Heart left ventricle (tissue), 16 donors: ENCODE results near the gene ENTPD7. TPM values are rescaled to one million over a fixed set of nuclear protein-coding genes. Genes with fewer than 3 reads are reported as not detected.

Experiments
- ATAC-seq, 4 donors: fragments of 200-7000 bp; cut with Tn5 transposase; one replicate each; pipeline ENCODE4 v1.9.1; 2020 to 2022; ENCODE audit warnings: moderate library complexity in 4 of 4, mild to moderate bottlenecking in 3 of 4, moderate number of reproducible peaks in 1 of 4
- DNase-seq, 5 donors: peaks; one replicate each; pipeline ENCODE4 v3.0.0-alpha.2; 2020
- H3K27ac ChIP-seq, 12 donors: fragments of 200-600 bp; sonication (generic) in 4 of 12; one replicate each; pipeline versions ENCODE4 v1.5.0 to v1.8.0; 2016 to 2022; ENCODE audit warnings: mild to moderate bottlenecking in 2 of 12
- H3K27me3 ChIP-seq, 9 donors: fragments of 200-600 bp; sonication (generic) in 2 of 9; one replicate each; pipeline versions ENCODE4 v1.5.1 to v1.8.0; 2016 to 2022; ENCODE audit warnings: mild to moderate bottlenecking in 3 of 9
- H3K36me3 ChIP-seq, 9 donors: fragments of 200-600 bp; sonication (generic) in 2 of 9; one replicate each; pipeline versions ENCODE4 v1.5.0 to v1.8.0; 2018 to 2022; ENCODE audit warnings: mild to moderate bottlenecking in 2 of 9
- H3K4me1 ChIP-seq, 12 donors: fragments of 200-600 bp; sonication (generic) in 4 of 12; one replicate each; pipeline versions ENCODE4 v1.5.0 to v1.8.0; 2016 to 2022; ENCODE audit warnings: mild to moderate bottlenecking in 3 of 12
- H3K4me3 ChIP-seq, 12 donors: fragments of 200-600 bp; sonication (generic) in 4 of 12; one replicate each; pipeline versions ENCODE4 v1.5.0 to v1.8.0; 2017 to 2022; ENCODE audit warnings: mild to moderate bottlenecking in 9 of 12, moderate library complexity in 4 of 12
- H3K9me3 ChIP-seq, 12 donors: fragments of 200-600 bp; sonication (generic) in 4 of 12; one replicate each; pipeline versions ENCODE4 v1.5.0 to v1.8.0; 2016 to 2022; ENCODE audit warnings: mild to moderate bottlenecking in 1 of 12
- CTCF ChIP-seq, 12 donors: fragments of 200-600 bp; sonication (generic) in 4 of 12; IDR thresholded peaks; one replicate each; pipeline versions ENCODE4 v1.5.0 to v1.8.0; 2018 to 2022; ENCODE audit warnings: antibody characterized with exemption in 12 of 12, mild to moderate bottlenecking in 5 of 12
- POLR2A ChIP-seq, 2 donors: fragments of 450-650 bp; IDR thresholded peaks; one replicate each; pipeline ENCODE4 v1.6.1; 2017; ENCODE audit warnings: antibody characterized with exemption in 2 of 2, mild to moderate bottlenecking in 2 of 2, moderate library complexity in 2 of 2
- WGBS, 4 donors: extraction: QIAGEN DNeasy Blood & Tissue Kit in 2 of 4; methylation state at CpG; one replicate each; pipeline versions ENCODE4 v1.1.5 to v1.1.7; 2013 to 2018; 5-methylcytosine and 5-hydroxymethylcytosine counted together
- intact Hi-C, 10 donors: fragments of 100-400 bp; cut with DNase I; formaldehyde crosslinking; loops; one replicate each; pipeline versions ENCODE4 v1.11.1 to v1.14.2; 2022
- polyA plus RNA-seq, 2 donors: library from polyadenylated mRNA; stranded (reverse); fragments of 200-250 nt; gene quantifications; one replicate each; pipeline ENCODE4 v1.2.3, GENCODE V29; 2013
- total RNA-seq, 9 donors: library from RNA; depleted of rRNA in 2 of 9; stranded (reverse); fragments of >200 nt in 2 of 9; fragmentation: NEBNext Ultra II Directional in 3 of 9; extraction: Animal tissue kit (Norgen Biotek cat#: 25700) in 3 of 9; gene quantifications; one replicate each; pipeline versions ENCODE4 v1.1.0 to v1.2.4, GENCODE V29; 2016 to 2023
- donor health status: ischemic (EF 13 %, LVEDD 7.1; RV severe dilation, severe dysfunction).
- donor health status: healthy with polysubstance abuse.
- donor health status: DM: no; HTN: yes; CAD: no.
- donor health status: DM: no; HTN: no; CAD: no.
- donor health status: ischemic (EF 25% LVEDD 6.9; RV normal size, moderate dysfunction).
- donor health status: ischemic (EF 25% LVEDD 5.7; RV mildly dilated, moderate dysfunction).
- donor health status: healthy.
- donor health status: DM: yes; HTN: yes; CAD: no.
- donor health status: ischemic (EF 35%, LVEDD 5.7; RV mildly dilated, moderate dysfunction).
- donor health status: nonischemic (EF 11% LVEDD 7.7; RV severe dilation, severe dysfunction).
- donor health status: DM: yes; HTN: yes; CAD: no.
- donor health status: PGD.
- donor health status: ischemic (EF 29% LVEDD 5.4; RV normal size, mild dysfunction).
- donor health status: nonischemic (EF 23%, LVEDD 6.1; RV moderate dilation, normal function).

Gene ENTPD7
- total and polyA plus RNA-seq, 11 donors = 0.23 to 5.6 (median 2.7) TPM

- no peaks in the 10 kb centered on the region for H3K27me3 ChIP-seq
- no peak overlapping the region for H3K4me3 ChIP-seq
- ATAC-seq = no peak
- no peak for TF ChIP-seq CTCF (IDR thresholded peaks at IDR 0.05)
- TF ChIP-seq POLR2A (IDR thresholded peaks at IDR 0.05) = no peak
- intact Hi-C loops = loop anchor here in 4 of 10 donors (5.0 kb wide), 1 partner anchor 34 kb away; the partner anchor contains the start of gene SLC25A28 (in 4 of the 4)
- no peaks in the 10 kb centered on the region for H3K9me3 ChIP-seq
- no peaks in the 10 kb centered on the region for H3K36me3 ChIP-seq
- no peak for DNase-seq
- WGBS, 4 donors = 0 to 48% (median 0%) methylated on average over 1 of the region's 1 CpG
- H3K4me1 ChIP-seq = peaks cover 0 to 33% (median 15%) of the 10 kb centered on the region in 12 donors
- H3K27ac ChIP-seq = no peak overlapping the region
Observed at GRCh38 chr10:99656199-99657064, 2.9 kb upstream of the ENTPD7 start.

- Histone ChIP-seq H3K4me3 (peak overlapping the region; percentile 63 to 98 (median 81)), H3K27ac (peak overlapping the region in 3 of 12 donors; percentile 13 to 59 (median 37)), H3K36me3 (peaks cover 0 to 11% (median 4%) of the 10 kb centered on the region in 9 donors), H3K27me3 (no peaks in the 10 kb centered on the region), H3K4me1 (peaks cover 0 to 36% (median 17%) of the 10 kb centered on the region in 12 donors), H3K9me3 (no peaks in the 10 kb centered on the region)
- peak in 1 of 4 donors; percentile 43 for ATAC-seq
- DNase-seq = peak; percentile 18 to 64 (median 45)
- intact Hi-C loops = loop anchor here in 7 of 10 donors (1.0 to 5.0 kb wide), 3 partner anchors 36 to 38 kb away; partner anchors contain the start of gene SLC25A28 (in 7 of the 7)
- WGBS, 4 donors = 6 to 9% (median 7%) methylated on average over 24 of the region's 24 CpGs
- no peak for TF ChIP-seq POLR2A (IDR thresholded peaks at IDR 0.05)
- no peak for TF ChIP-seq CTCF (IDR thresholded peaks at IDR 0.05)
Observed at GRCh38 chr10:99658622-99659030, 683 bp upstream of the ENTPD7 start.

GRCh38 chr10:99659868-99660366 is 608 bp downstream of the ENTPD7 start:
- TF ChIP-seq CTCF (IDR thresholded peaks at IDR 0.05) (no peak), POLR2A (IDR thresholded peaks at IDR 0.05) (no peak)
- WGBS, 4 donors = 19 to 21% (median 20%) methylated on average over 10 of the region's 10 CpGs
- H3K9me3 ChIP-seq = no peaks in the 10 kb centered on the region
- DNase-seq (peak in 1 of 5 donors; percentile 41), ATAC-seq (no peak)
- peaks cover 0 to 20% (median 8%) of the 10 kb centered on the region in 9 donors for H3K36me3 ChIP-seq
- peak overlapping the region; percentile 63 to 98 (median 81) for H3K4me3 ChIP-seq
- intact Hi-C loops = loop anchor here in 8 of 10 donors (1.0 to 5.0 kb wide), 3 partner anchors 38 to 40 kb away; partner anchors contain the start of gene SLC25A28 (in 8 of the 8)
- peak overlapping the region in 9 of 12 donors; percentile 6 to 77 (median 45) for H3K27ac ChIP-seq
- no peaks in the 10 kb centered on the region for H3K27me3 ChIP-seq
- H3K4me1 ChIP-seq = peaks cover 0 to 36% (median 17%) of the 10 kb centered on the region in 12 donors
